Loucy (cell line): ENCODE results near the gene MBNL2.

Source experiments
- CTCF ChIP-seq: fragments of 200-600 bp; sonication (generic); conservative IDR thresholded peaks from 2 replicates; pipeline ENCODE4 v1.5.1; 2014; ENCODE audit warnings: mild to moderate bottlenecking, antibody characterized with exemption, low read length
- EZH2phosphoT487 ChIP-seq: fragments of 200-600 bp; IDR thresholded peaks from 2 replicates; pipeline ENCODE4 v1.6.1; 2018; ENCODE audit warnings: antibody characterized with exemption, mild to moderate bottlenecking, moderate library complexity, borderline replicate concordance

DNA sequence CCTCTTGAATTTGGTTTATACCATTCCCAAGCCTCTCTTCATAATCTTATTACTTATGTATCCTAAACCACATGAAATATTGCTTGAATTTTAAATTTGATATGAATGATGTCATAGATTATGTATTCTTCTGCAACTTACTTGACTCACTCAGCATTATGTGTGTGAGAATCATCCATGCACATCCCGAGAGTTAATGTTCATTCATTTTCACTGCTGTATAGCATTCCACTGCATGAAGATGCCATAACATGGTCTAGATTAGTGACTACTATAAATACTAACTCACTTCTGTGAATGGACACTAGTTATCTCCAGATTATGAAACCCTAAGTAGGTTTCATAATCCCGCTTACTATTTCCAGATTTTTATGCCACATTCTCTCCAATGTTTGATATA lies 186.8 kb downstream of the MBNL2 start:
- TF ChIP-seq EZH2phosphoT487 (no peak), CTCF (no peak)
